A673 (cell line): ENCODE measurements around the gene SP100.

Experiments
- EZH2 ChIP-seq: fragments of 200-600 bp; sonication (generic); IDR thresholded peaks from 2 replicates; pipeline ENCODE4 v1.6.1; 2017; ENCODE audit warnings: borderline replicate concordance, low read depth, mild to moderate bottlenecking, mixed read lengths, antibody characterized with exemption, low read length; ENCODE audit not compliant: poor library complexity, severe bottlenecking
- TF ChIP-seq, protein P1 (sequence below): fragments of 300-800, 200-600 bp; sonication (generic); conservative IDR thresholded peaks from 2 replicates; pipeline ENCODE4 v1.5.1; 2017; ENCODE audit warnings: low read depth, mild to moderate bottlenecking, antibody characterized with exemption, low read length, moderate library complexity, mixed read lengths

GRCh38 chr2:230447036-230447435 lies 31.0 kb downstream of the SP100 start:
- no peak for TF ChIP-seq EZH2
- TF ChIP-seq, protein P1, sequence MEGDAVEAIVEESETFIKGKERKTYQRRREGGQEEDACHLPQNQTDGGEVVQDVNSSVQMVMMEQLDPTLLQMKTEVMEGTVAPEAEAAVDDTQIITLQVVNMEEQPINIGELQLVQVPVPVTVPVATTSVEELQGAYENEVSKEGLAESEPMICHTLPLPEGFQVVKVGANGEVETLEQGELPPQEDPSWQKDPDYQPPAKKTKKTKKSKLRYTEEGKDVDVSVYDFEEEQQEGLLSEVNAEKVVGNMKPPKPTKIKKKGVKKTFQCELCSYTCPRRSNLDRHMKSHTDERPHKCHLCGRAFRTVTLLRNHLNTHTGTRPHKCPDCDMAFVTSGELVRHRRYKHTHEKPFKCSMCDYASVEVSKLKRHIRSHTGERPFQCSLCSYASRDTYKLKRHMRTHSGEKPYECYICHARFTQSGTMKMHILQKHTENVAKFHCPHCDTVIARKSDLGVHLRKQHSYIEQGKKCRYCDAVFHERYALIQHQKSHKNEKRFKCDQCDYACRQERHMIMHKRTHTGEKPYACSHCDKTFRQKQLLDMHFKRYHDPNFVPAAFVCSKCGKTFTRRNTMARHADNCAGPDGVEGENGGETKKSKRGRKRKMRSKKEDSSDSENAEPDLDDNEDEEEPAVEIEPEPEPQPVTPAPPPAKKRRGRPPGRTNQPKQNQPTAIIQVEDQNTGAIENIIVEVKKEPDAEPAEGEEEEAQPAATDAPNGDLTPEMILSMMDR, result no peak
